NOMO-1 treated with dmso at 0.1 percent for 144 hours (cell line): ENCODE measurements around the gene PEF1.

Experiments
- DNase-seq: peaks from one replicate; lab custom pipeline; 2025; ENCODE audit not compliant: unreplicated experiment; lab: John Stamatoyannopoulos, UW

Gene PEF1

DNA sequence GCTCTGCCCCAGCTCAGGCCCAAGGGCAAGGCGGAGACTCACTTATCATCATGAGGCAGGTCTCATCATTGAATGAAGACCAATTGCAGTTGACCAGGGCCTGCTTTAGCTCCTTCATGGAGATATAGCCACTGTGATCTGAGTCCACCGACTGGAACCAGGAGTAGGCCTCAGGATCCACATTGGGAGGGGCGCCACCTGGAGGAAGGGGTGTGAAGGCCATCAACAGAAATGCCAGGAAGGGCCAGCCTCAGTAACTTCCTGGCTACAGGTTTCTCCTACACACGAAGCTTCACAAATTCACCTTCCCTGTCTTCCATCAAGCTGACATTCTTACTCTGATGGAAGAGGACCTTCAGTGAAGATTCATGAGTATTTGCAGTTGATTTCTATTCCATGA lies 11.6 kb downstream of the PEF1 start:
- no peak for DNase-seq

GRCh38 chr1:31632649-31633048 lies 12.0 kb downstream of the PEF1 start:
- DNase-seq: no peak

GRCh38 chr1:31628931-31629556 lies 15.6 kb downstream of the PEF1 start:
- DNase-seq: no peak

DNA sequence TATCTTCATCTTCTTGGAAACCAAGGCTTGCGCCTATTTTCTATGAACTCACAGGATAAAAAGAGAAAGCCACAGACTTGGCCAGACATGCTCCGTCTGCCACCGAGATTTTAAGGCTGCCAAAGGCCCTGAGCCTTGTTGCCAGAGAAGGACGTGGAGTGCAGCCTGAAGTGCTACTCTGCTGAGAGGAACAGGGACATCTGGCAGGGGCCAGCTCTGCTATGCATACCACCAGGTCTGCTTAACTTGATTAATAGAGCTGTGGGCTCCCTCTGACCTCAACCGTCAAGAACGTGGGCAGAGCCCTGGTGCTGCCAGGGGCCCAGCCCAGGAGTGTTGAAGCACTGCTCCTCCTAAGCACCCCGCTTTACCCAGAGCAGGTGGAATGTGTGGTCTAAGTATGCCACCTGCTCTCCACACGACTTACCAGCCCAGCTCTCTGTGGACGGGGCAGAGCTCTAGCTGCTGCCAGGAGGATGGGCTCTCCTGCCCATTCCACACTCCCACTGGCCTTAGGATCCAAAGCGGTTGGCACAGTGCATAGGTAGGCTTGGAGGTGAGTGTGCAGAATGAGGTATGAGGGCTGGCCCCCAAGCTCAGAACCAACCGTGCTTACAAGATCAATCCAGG lies 16.6 kb downstream of the PEF1 start:
- DNase-seq: no peak

GRCh38 chr1:31627301-31627929 lies 17.3 kb downstream of the PEF1 start:
- no peak for DNase-seq

- no peak for DNase-seq
Observed at GRCh38 chr1:31626223-31627207, 18.2 kb downstream of the PEF1 start.

DNA sequence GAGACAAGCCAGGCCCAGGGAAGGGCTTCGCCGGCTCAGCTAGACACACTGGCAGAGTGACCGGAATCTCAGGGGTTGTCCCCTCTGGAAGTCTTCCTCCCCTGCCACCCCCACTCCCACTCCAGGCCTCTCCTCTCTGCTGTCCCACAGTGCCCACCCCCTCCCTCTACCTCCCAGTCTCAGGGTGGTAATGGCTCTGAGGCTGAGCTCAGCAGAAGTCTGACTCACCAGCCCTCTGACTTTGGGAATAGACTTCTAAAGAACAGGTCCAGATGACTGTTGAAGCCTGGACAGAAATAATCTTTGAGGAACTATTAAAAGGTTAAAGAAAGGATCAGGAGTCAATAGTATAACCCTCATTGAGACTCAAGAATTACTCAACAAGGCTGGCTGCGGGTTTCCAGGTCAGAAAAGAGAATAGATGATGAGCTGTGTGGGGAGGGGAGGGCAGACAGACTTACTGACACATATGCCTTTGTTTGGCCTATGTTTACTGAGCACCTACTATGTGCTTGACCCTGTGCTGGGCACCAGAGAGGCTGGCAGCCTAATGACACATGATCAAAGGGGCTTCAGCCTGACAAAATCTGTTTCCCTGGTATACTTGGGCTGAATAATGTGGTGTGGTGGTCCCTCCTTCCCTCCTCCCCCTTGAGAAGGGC lies 19.0 kb downstream of the PEF1 start:
- no peak for DNase-seq

GRCh38 chr1:31624731-31625514 lies 19.8 kb downstream of the PEF1 start:
- DNase-seq: no peak

DNA sequence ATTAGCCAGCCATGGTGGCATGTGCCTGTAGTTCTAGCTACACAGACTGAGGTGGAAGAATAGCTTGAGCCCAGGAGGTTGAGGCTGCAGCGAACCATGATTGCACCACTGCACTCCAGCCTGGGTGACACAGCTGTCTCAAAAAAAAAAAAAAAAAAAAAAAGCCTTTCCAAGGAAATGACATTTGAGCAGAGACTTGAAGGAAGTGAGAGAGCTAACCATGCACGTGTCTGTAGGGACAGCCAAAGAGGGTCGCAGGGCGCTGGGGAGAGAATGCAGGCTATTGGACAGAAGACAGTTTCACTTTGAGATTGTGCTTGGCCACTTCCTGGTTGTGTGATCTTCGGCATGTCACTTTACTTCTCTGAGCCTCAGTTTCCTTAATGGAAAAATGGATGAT lies 20.4 kb downstream of the PEF1 start:
- DNase-seq: no peak

- no peak for DNase-seq
Observed at GRCh38 chr1:31623365-31623764, 21.3 kb downstream of the PEF1 start.

DNA sequence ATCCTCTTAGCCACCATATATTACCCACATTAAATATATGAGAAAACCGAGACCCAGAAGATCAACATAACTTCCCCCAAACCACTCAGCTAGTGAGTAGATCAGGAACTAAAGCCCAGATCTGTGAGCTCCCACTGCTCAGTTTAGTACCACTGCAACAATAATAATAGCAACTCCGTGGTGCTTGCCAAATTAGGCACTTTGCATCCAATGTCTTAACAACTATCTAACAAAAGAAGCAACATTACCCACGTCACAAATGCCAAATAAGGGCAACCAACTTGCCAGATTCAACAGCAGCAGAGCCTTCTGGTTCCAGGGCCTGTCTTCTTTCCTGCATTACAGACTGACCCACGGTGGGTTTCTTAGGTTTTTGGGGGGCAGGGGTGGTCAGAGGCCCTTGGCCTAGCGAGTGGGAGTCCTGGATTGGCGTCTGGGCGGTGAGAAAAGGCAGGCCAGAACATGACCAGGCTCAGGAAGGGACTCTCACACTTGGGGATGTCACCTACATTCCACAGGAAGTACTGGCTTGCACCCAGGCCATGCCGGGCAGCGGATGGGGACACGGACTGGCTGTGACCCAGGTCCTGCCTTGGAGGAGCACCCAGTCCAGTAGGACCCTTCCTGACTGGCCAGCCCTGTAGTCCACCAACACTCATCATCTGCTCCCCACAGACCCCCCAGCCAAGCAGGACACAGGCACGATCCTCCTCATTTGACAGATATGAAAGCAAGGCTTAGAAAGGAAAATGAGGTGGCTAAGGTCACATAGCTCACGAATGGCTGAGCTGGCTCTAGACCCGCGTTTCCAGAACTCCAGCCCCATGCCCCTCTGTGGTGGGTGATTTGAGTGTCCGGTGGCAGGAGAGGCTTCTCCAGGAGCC lies 22.6 kb downstream of the PEF1 start:
- DNase-seq: no peak

GRCh38 chr1:31621498-31621820 lies 23.2 kb downstream of the PEF1 start:
- no peak for DNase-seq

- no peak for DNase-seq
Observed at GRCh38 chr1:31620631-31621497, 23.8 kb downstream of the PEF1 start.

- no peak for DNase-seq
Observed at GRCh38 chr1:31618916-31619846, 25.5 kb downstream of the PEF1 start.

- peak; percentile 24 for DNase-seq
Observed at GRCh38 chr1:31617916-31618746, 26.5 kb downstream of the PEF1 start.

GRCh38 chr1:31617218-31617915 lies 27.3 kb downstream of the PEF1 start, which contains the start of gene HCRTR1:
Gene HCRTR1, plus strand, starts transcription at chr1:31617689. Its CDS starts 1,504 bp downstream, at chr1:31619193.
- no peak for DNase-seq
